Anterior cingulate cortex (tissue), 58 donors: ENCODE data around the gene ANGPTL1.

Source experiments
- DNase-seq, 58 donors: peaks; one replicate each; lab custom pipeline; 2025; lab: John Stamatoyannopoulos, UW

Gene ANGPTL1

DNA sequence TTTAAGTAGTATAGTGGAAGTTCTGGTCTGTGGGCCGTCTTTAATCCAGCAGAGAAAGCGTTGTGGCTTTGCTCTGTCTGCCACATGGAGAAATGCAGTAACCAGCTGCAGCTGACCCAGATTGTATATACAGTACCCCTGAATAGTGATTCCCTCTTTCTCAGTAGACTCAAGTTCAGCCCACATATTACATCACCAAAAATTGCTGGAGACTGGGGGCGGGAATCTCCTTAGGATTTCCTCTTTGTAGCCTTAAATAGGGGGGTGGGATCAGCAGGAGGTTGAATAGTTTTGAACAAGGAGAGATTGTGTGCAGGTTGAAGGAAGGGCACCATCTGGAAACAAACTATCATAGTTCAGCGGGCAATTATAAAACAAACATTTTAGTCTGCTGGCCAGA lies at the start of gene ANGPTL1:
TSS of gene ANGPTL1 (minus strand) at position 134 of the 400 bp plus-strand sequence. CDS start 5,301 bp downstream, outside the sequence.
- peak in 2 of 58 donors; percentile 2 to 4 for DNase-seq

GRCh38 chr1:178919581-178919980 lies 48.7 kb upstream of the ANGPTL1 start:
- DNase-seq = no peak

- DNase-seq = no peak
Measured at GRCh38 chr1:178918955-178919354, 48.1 kb upstream of the ANGPTL1 start.

GRCh38 chr1:178918308-178918707 lies 47.4 kb upstream of the ANGPTL1 start:
- DNase-seq = no peak

GRCh38 chr1:178916448-178917174 lies 45.7 kb upstream of the ANGPTL1 start:
- DNase-seq = no peak

GRCh38 chr1:178912597-178912996 lies 41.7 kb upstream of the ANGPTL1 start:
- no peak for DNase-seq

- no peak for DNase-seq
Measured at GRCh38 chr1:178910023-178910422, 39.1 kb upstream of the ANGPTL1 start.

- DNase-seq = no peak
Measured at GRCh38 chr1:178908358-178908757, 37.5 kb upstream of the ANGPTL1 start.

DNA sequence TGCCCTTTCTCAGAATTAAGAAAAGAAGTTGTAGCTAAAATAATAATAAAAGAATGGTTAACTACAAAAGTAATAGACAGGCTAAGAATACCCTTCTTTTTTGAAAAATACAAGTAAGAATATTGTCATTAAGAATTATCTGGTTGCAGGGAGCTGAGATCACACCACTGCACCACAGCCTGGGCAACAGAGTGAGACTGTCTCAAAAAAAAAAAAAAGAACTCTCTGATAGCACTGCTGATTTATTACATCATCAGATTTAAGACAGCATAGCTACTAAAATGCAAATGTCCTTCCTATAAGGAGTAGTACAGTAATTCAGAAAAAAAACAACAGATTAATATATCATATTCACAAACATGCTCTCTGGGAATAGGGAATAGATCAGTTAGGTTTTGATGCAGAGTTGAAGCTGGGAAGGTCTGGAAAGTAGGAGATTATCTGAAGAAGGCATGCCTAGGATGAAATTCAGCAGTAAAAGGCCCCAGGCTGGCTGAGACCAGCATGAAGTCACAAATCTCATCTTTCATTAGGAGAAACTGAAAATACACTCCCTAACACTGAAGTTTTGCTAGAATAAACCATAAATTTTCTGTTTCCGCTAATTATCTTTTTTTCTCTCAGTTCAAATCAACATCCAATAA lies 30.7 kb upstream of the ANGPTL1 start:
- no peak for DNase-seq

GRCh38 chr1:178899402-178899801 lies 28.5 kb upstream of the ANGPTL1 start:
- no peak for DNase-seq

DNA sequence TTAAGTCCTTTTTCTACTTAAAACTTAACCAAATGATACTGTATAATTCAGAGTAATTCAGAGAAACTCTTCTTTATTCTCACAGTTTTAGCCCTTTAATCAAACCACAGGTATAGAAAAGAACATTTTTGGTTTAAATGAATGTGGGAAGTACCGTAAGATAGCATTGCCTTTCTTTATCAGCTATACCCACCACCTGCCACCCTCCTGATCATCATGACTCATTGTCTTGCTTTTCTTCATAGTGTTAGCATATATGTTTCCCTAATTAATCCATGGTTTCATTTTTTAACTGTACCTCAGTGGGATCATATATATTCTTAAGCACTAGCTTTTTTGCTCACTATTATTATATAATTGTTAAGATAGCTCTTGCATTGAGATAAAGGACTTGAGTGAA lies 27.5 kb upstream of the ANGPTL1 start:
- DNase-seq = no peak

- no peak for DNase-seq
Measured at GRCh38 chr1:178895928-178896327, 25.1 kb upstream of the ANGPTL1 start.

DNA sequence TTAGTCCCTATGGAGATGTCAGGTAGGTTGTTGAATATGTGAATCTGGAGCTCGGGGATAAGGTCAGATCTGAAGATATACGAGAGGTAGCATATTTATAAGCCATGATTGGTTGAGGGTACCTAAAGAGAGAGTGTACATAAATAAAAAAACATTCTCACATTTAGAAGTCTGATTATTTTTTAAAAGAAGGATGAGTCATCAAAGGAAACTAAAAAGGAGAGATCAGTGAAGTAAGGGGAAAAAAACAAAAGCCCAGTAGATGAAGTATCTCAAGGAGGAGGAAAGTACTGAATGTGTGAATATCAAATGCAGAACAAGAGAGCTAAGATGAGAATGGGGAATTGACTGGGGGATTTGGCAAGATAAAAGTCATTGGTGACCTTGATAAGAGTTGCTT lies 15.7 kb upstream of the ANGPTL1 start:
- DNase-seq = no peak

GRCh38 chr1:178885869-178886268 lies 15.0 kb upstream of the ANGPTL1 start:
- DNase-seq = peak in 1 of 58 donors; percentile 0

- no peak for DNase-seq
Measured at GRCh38 chr1:178881950-178882349, 11.1 kb upstream of the ANGPTL1 start.

GRCh38 chr1:178877896-178878295 lies 7.0 kb upstream of the ANGPTL1 start:
- DNase-seq = no peak

DNA sequence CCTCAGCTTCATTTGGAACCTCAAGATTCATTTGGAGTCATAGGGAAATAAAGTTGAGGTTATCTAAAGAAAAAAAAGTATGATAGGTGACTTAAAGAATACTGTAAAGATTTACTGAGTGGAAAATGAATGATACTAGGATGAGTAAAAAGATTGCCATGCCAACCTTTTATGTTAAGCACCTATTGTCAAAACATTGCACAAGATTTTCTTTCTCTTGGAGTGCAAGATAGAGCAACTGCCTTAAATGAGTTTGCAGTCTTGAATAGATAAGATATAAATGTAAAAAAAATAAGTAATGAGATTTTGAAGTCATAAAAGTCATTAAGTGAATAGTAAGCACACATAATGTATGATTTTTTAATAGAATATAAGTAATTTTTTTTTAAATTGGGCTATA lies 5.1 kb upstream of the ANGPTL1 start:
- no peak for DNase-seq

DNA sequence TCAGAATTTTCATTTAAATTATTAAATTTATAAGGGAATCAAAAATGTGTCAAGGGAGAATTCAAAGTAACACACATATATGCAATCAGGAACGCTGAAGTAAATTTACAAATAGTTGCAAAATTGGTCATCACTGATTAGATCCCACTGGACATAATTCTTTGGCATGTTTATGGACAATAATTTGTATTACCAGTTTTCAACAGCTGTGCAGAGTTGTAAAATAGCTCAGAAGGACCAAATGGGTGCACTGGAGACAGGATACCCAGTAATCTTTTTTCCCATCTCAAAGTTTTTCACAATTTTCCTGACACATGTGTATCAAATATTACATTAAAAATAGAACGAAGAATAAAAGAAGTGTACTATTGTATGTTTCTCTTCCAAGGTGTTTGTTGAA lies 4.1 kb upstream of the ANGPTL1 start:
- DNase-seq = no peak

DNA sequence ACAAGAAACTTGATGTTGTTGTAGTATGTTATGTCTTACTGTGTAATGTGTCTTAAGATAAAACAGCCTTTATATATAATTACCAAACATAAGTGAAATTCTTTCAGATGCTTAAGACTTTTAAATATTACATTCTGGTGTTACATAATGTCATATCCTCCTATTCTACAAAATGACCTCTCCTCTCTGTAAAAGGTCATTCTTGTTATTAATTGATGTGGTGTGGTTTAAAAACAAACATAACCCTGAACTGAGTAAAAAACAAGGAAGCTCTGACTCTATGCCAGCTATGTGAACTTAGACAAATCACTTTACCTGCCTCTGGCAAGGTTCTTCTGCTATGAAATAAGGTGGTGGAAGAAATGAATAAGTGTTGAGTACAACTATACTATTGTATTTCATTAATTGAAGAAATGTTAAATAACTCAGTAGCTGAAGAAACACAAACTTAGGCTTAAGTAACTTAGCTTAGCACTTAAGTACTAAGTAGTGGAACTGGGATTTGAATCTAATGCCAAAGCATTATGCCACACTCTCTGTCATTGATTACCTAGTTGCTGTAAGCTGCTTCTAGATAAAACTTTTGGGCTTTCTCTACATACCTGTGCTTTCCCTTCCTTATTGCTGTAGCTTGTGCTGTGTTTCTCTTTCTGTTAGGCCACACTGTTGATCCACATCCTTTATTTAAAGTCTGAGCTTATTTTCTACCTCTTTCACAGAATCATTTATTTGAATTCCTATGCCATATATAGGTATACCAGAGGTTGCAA lies 859 bp upstream of the ANGPTL1 start:
- no peak for DNase-seq

DNA sequence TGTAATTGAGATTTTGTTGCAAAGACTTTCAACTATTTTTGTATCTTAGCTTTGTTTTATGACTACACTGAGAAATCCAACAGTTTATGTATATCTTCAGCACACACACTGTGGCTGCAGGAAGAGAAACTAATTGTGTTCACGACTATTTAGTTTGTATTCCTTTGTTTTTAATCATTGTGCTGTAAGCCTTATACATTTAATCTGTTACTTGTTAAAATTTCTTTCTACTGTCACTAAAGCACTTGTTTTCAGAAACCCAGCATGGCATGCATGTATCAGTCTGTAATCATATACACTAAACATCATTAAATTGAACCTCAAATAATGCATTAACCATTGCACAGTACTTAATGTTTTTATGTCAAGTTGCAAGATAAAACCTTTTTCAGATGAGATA lies 656 bp downstream of the ANGPTL1 start:
- no peak for DNase-seq

DNA sequence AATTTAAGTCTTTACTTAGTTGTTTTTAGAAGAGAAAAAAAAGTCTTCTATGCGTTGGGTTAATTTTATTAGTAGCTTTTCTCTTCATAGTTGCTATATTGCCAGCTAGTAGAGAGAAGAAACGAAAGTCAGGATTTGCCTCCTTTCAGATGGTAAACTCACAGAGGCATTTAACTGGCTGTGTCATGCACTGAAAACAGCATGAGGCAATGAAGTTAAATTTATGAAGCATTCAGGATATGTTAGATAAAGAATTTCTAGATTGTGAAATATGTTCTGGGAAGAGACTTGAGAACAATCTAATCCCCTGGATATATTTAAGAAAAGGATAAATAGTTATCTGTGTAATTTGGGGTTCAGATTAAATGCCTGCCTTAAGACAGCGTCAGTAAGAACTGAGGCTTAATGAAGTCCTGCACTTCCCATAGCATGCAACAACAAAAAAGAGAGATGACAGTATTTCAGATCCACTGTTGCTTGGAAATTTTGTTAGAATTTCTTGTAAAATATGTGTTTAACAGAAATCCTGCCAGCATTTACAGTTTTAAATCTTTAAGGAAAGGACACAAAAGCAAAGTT lies 1.7 kb downstream of the ANGPTL1 start:
- no peak for DNase-seq
